BLaER1 (cell line): Measurements from ENCODE around the gene APPBP2.
A peak's percentile ranks its signal among the peaks of the same experiment; 100 is the strongest.
"Not testable (repeated sequence)": the region's sequence is repeated elsewhere in the genome, so short reads cannot be mapped to it uniquely, and the experiment has no call there.

ENCODE experiments used
- H3K27ac ChIP-seq: shearing (Covaris generic); formaldehyde crosslinking; 2 replicates; pipeline ENCODE4 v1.8.1; 2022
- H3K27me3 ChIP-seq: shearing (Covaris generic); formaldehyde crosslinking; 2 replicates; pipeline ENCODE4 v1.8.1; 2022
- H3K36me3 ChIP-seq: shearing (Covaris generic); formaldehyde crosslinking; 2 replicates; pipeline ENCODE4 v1.8.1; 2022
- H3K4me1 ChIP-seq: shearing (Covaris generic); formaldehyde crosslinking; 2 replicates; pipeline ENCODE4 v1.8.1; 2022
- H3K4me2 ChIP-seq: shearing (Covaris generic); formaldehyde crosslinking; 2 replicates; pipeline ENCODE4 v1.8.1; 2022
- H3K4me3 ChIP-seq: shearing (Covaris generic); formaldehyde crosslinking; 2 replicates; pipeline ENCODE4 v1.8.1; 2022
- H3K9ac ChIP-seq: shearing (Covaris generic); formaldehyde crosslinking; 2 replicates; pipeline ENCODE4 v1.8.1; 2022
- H3K9me3 ChIP-seq: shearing (Covaris generic); formaldehyde crosslinking; 2 replicates; pipeline ENCODE4 v1.8.1; 2022
- H4K20me1 ChIP-seq: shearing (Covaris generic); formaldehyde crosslinking; 2 replicates; pipeline ENCODE4 v1.8.1; 2022
- Cebpa-rat ChIP-seq: shearing (Covaris generic); IDR thresholded peaks from 2 replicates; pipeline ENCODE4 v1.8.1; 2022

The APPBP2 gene

GRCh38 chr17:60508384-60508980 is 17.6 kb downstream of the APPBP2 start:
- no peak overlapping the region for H3K27ac ChIP-seq
- H3K9me3 ChIP-seq = no peaks in the 10 kb centered on the region
- TF ChIP-seq Cebpa-rat = no peak
- H3K4me2 ChIP-seq = no peak overlapping the region
- no peak overlapping the region for H3K4me3 ChIP-seq
- peaks cover 82% of the 10 kb centered on the region for H4K20me1 ChIP-seq
- H3K27me3 ChIP-seq = no peaks in the 10 kb centered on the region
- peaks cover 50% of the 10 kb centered on the region for H3K36me3 ChIP-seq
- H3K9ac ChIP-seq = no peak overlapping the region
- no peaks in the 10 kb centered on the region for H3K4me1 ChIP-seq

- Histone ChIP-seq H3K9me3 (no peaks in the 10 kb centered on the region), H3K36me3 (peaks cover 51% of the 10 kb centered on the region), H3K27ac (no peak overlapping the region), H3K4me1 (no peaks in the 10 kb centered on the region), H4K20me1 (peaks cover 93% of the 10 kb centered on the region), H3K4me2 (no peak overlapping the region), H3K9ac (no peak overlapping the region), H3K27me3 (no peaks in the 10 kb centered on the region), H3K4me3 (no peak overlapping the region)
- no peak for TF ChIP-seq Cebpa-rat
These were observed 19.7 kb downstream of the APPBP2 start for GRCh38 chr17:60506312-60506711.

GRCh38 chr17:60502145-60502544 is 23.9 kb downstream of the APPBP2 start:
- no peak overlapping the region for H3K9ac ChIP-seq
- H4K20me1 ChIP-seq = peaks cover 71% of the 10 kb centered on the region
- no peak overlapping the region for H3K4me3 ChIP-seq
- H3K4me1 ChIP-seq = no peaks in the 10 kb centered on the region
- H3K27ac ChIP-seq = no peak overlapping the region
- peaks cover under 1% of the 10 kb centered on the region for H3K9me3 ChIP-seq
- H3K4me2 ChIP-seq = no peak overlapping the region
- peaks cover 62% of the 10 kb centered on the region for H3K36me3 ChIP-seq
- no peak for TF ChIP-seq Cebpa-rat
- H3K27me3 ChIP-seq = no peaks in the 10 kb centered on the region

- peaks cover 5% of the 10 kb centered on the region for H3K9me3 ChIP-seq
- H3K27me3 ChIP-seq = no peaks in the 10 kb centered on the region
- no peak overlapping the region for H3K4me2 ChIP-seq
- H3K27ac ChIP-seq = no peak overlapping the region
- no peak overlapping the region for H3K4me3 ChIP-seq
- peaks cover 65% of the 10 kb centered on the region for H4K20me1 ChIP-seq
- no peak for TF ChIP-seq Cebpa-rat
- H3K36me3 ChIP-seq = peaks cover 67% of the 10 kb centered on the region
- no peak overlapping the region for H3K9ac ChIP-seq
- no peaks in the 10 kb centered on the region for H3K4me1 ChIP-seq
These were observed 24.5 kb downstream of the APPBP2 start for GRCh38 chr17:60501589-60501988.

- peaks cover 54% of the 10 kb centered on the region for H3K9me3 ChIP-seq
- H3K27ac ChIP-seq = no peak overlapping the region
- H3K4me2 ChIP-seq = no peak overlapping the region
- H3K27me3 ChIP-seq = no peaks in the 10 kb centered on the region
- H3K4me3 ChIP-seq = no peak overlapping the region
- no peaks in the 10 kb centered on the region for H3K4me1 ChIP-seq
- peaks cover 17% of the 10 kb centered on the region for H4K20me1 ChIP-seq
- TF ChIP-seq Cebpa-rat = no peak
- peaks cover 93% of the 10 kb centered on the region for H3K36me3 ChIP-seq
- no peak overlapping the region for H3K9ac ChIP-seq
These were observed 30.0 kb downstream of the APPBP2 start for GRCh38 chr17:60496041-60496440.

GRCh38 chr17:60495260-60495659 is 30.8 kb downstream of the APPBP2 start:
- H4K20me1 ChIP-seq = 0 out of 2 replicates have a peak, but pooled peaks cover 13% of the 10 kb centered on the region
- no peaks in the 10 kb centered on the region for H3K27me3 ChIP-seq
- no peak overlapping the region for H3K27ac ChIP-seq
- no peak for TF ChIP-seq Cebpa-rat
- H3K36me3 ChIP-seq = peaks cover 97% of the 10 kb centered on the region
- H3K4me2 ChIP-seq = no peak overlapping the region
- H3K9ac ChIP-seq = no peak overlapping the region
- no peaks in the 10 kb centered on the region for H3K4me1 ChIP-seq
- H3K4me3 ChIP-seq = no peak overlapping the region
- H3K9me3 ChIP-seq = peaks cover 62% of the 10 kb centered on the region

- Histone ChIP-seq H3K4me2 (no peak overlapping the region), H3K27me3 (no peaks in the 10 kb centered on the region), H3K9me3 (peaks cover 76% of the 10 kb centered on the region), H4K20me1 (no peaks in the 10 kb centered on the region), H3K36me3 (peaks cover 98% of the 10 kb centered on the region), H3K4me3 (no peak overlapping the region), H3K9ac (no peak overlapping the region), H3K4me1 (no peaks in the 10 kb centered on the region), H3K27ac (no peak overlapping the region)
- TF ChIP-seq Cebpa-rat = no peak
These were observed 32.2 kb downstream of the APPBP2 start for GRCh38 chr17:60493847-60494321.

GRCh38 chr17:60491771-60492170 is 34.3 kb downstream of the APPBP2 start:
- H3K9ac ChIP-seq = no peak overlapping the region
- H3K36me3 ChIP-seq = peaks cover 99% of the 10 kb centered on the region
- no peak overlapping the region for H3K4me2 ChIP-seq
- no peak for TF ChIP-seq Cebpa-rat
- peak overlapping the region; percentile 25 for H3K4me3 ChIP-seq
- H3K27me3 ChIP-seq = no peaks in the 10 kb centered on the region
- H3K4me1 ChIP-seq = no peaks in the 10 kb centered on the region
- H4K20me1 ChIP-seq = no peaks in the 10 kb centered on the region
- H3K9me3 ChIP-seq = peaks cover 92% of the 10 kb centered on the region
- H3K27ac ChIP-seq = no peak overlapping the region

GRCh38 chr17:60490594-60490993 is 35.4 kb downstream of the APPBP2 start:
- H3K9ac ChIP-seq, H4K20me1 ChIP-seq, H3K27me3 ChIP-seq, H3K4me2 ChIP-seq, H3K4me3 ChIP-seq, H3K27ac ChIP-seq, H3K4me1 ChIP-seq: not testable (repeated sequence)
- H3K9me3 ChIP-seq = peaks cover 97% of the 10 kb centered on the region
- H3K36me3 ChIP-seq = peaks cover 91% of the 10 kb centered on the region

GRCh38 chr17:60481604-60482003 is 44.4 kb downstream of the APPBP2 start:
- no peak for TF ChIP-seq Cebpa-rat
- no peaks in the 10 kb centered on the region; the same call in 1 of the 2 replicates for H4K20me1 ChIP-seq

GRCh38 chr17:60473788-60474187 is 52.3 kb downstream of the APPBP2 start:
- Histone ChIP-seq H3K27me3 (no peaks in the 10 kb centered on the region), H4K20me1 (no peaks in the 10 kb centered on the region), H3K9ac (no peak overlapping the region), H3K36me3 (peaks cover 58% of the 10 kb centered on the region), H3K4me3 (no peak overlapping the region), H3K4me1 (peaks cover 11% of the 10 kb centered on the region), H3K27ac (no peak overlapping the region), H3K4me2 (no peak overlapping the region), H3K9me3 (peaks cover 13% of the 10 kb centered on the region)
- TF ChIP-seq Cebpa-rat = no peak

More at GRCh38 chr17:60481604-60482003, 44.4 kb downstream of the APPBP2 start:
- Histone ChIP-seq H3K27ac (no peak overlapping the region), H3K4me1 (no peaks in the 10 kb centered on the region), H3K4me3 (no peak overlapping the region), H3K27me3 (no peaks in the 10 kb centered on the region), H3K36me3 (peaks cover 18% of the 10 kb centered on the region), H3K4me2 (no peak overlapping the region), H3K9ac (no peak overlapping the region), H3K9me3 (peaks cover 21% of the 10 kb centered on the region)
